Suprapubic skin (tissue), 4 donors: Measurements from ENCODE around the gene FLT1. TPM values are rescaled to one million over a fixed set of nuclear protein-coding genes. Genes with fewer than 3 reads are reported as not detected.

Source experiments
- DNase-seq, 2 donors: peaks; one replicate each; pipeline ENCODE4 v3.0.0-alpha.2; 2019; ENCODE audit warnings: low spot score in 2 of 2
- H3K27ac ChIP-seq: fragments of 200-600 bp; sonication (generic); one replicate; pipeline ENCODE4 v1.5.1; 2019
- H3K27me3 ChIP-seq: fragments of 200-600 bp; sonication (generic); one replicate; pipeline ENCODE4 v1.5.1; 2019
- H3K36me3 ChIP-seq: fragments of 200-600 bp; sonication (generic); one replicate; pipeline ENCODE4 v1.5.1; 2019
- H3K4me1 ChIP-seq: fragments of 200-600 bp; sonication (generic); one replicate; pipeline ENCODE4 v1.5.1; 2019
- H3K4me3 ChIP-seq: fragments of 200-600 bp; sonication (generic); one replicate; pipeline ENCODE4 v1.5.1; 2019; ENCODE audit warnings: mild to moderate bottlenecking
- H3K9me3 ChIP-seq: fragments of 200-600 bp; sonication (generic); one replicate; pipeline ENCODE4 v1.5.1; 2019
- EP300 ChIP-seq: sonication (generic); formaldehyde crosslinking; IDR thresholded peaks from one replicate; pipeline ENCODE4 v1.6.1; 2017; ENCODE audit warnings: antibody characterized with exemption
- POLR2A ChIP-seq, 2 donors: fragments of 450-650 bp; IDR thresholded peaks; one replicate each; pipeline ENCODE4 v1.6.1; 2017; ENCODE audit warnings: antibody characterized with exemption in 2 of 2, mild to moderate bottlenecking in 2 of 2, moderate library complexity in 2 of 2
- POLR2AphosphoS5 ChIP-seq, 3 donors: sonication (generic); formaldehyde crosslinking; IDR thresholded peaks; one replicate each; pipeline ENCODE4 v1.6.1; 2017; ENCODE audit warnings: antibody characterized with exemption in 3 of 3
- WGBS: methylation state at CpG from one replicate; pipeline ENCODE4 v1.1.5; 2018; 5-methylcytosine and 5-hydroxymethylcytosine counted together
- total RNA-seq, 4 donors: library from RNA; depleted of rRNA; stranded (reverse); fragments of >200 nt; gene quantifications; one replicate each; pipeline ENCODE4 v1.1.0, GENCODE V29; 2016
- TF ChIP-seq, protein P1 (sequence below), 2 donors: fragments of 200-600 bp in 1 of 2; fragments of 450-650 bp in 1 of 2; sonication (generic) in 1 of 2; IDR thresholded peaks; one replicate each; pipeline ENCODE4 v1.5.1; 2016 to 2019; ENCODE audit warnings: antibody characterized with exemption in 2 of 2, mild to moderate bottlenecking in 1 of 2, moderate library complexity in 1 of 2

Gene FLT1
- total RNA-seq, 4 donors from 2014 or later: 3.8 to 14.2 (median 6.8) TPM

DNA sequence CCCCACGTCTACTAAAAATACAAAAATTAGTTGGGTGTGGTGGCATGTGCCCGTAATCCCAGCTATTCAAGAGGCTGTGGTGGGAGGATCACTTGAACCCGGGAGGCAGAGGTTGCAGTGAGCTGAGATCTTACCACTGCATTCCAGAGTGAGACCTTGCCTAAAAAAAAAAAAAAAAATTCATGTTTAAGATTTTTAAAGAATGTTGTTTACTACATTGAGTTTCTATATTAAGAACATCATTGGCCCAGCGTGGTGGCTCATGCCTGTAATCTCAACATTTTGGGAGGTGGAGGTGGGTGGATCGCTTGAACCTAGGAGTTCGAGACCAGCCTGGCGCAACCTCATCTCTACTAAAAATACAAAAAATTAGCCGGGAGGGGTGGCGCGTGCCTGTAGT, 31.9 kb upstream of the FLT1 start:
- H3K9me3 ChIP-seq: no peaks in the 10 kb centered on the region
- no peak overlapping the region for H3K4me3 ChIP-seq
- H3K27me3 ChIP-seq: peaks cover 40% of the 10 kb centered on the region
- no peak for DNase-seq
- H3K4me1 ChIP-seq: peaks cover 12% of the 10 kb centered on the region
- no peak for TF ChIP-seq POLR2A (IDR thresholded peaks at IDR 0.05)
- TF ChIP-seq EP300: no peak
- H3K36me3 ChIP-seq: no peaks in the 10 kb centered on the region
- no peak overlapping the region for H3K27ac ChIP-seq
- 70% methylated on average over 10 of the region's 10 CpGs for WGBS

DNA sequence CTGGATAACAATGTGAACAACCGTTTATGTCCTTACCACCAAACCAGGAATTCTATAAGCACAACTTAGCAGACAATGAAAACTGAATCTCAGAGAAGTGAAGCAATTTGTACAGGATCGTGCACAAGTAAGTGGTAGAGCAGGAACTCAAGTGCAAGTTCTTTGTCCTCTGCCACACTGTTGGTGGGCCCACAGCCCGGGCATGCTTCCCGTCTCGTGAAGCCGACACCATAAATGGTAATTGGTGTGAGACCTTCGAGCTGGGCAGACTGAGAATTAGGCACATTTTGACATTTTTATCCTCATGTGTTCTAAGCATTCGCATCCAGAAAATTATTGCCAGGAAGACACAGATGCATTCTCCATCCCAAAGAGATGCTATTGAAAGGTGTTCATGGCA, 27.9 kb upstream of the FLT1 start:
- no peak for DNase-seq
- no peak overlapping the region for H3K27ac ChIP-seq
- H3K36me3 ChIP-seq: no peaks in the 10 kb centered on the region
- H3K4me1 ChIP-seq: no peaks in the 10 kb centered on the region
- peaks cover 8% of the 10 kb centered on the region for H3K27me3 ChIP-seq
- H3K9me3 ChIP-seq: no peaks in the 10 kb centered on the region
- H3K4me3 ChIP-seq: no peak overlapping the region
- WGBS: 90% methylated on average over 8 of the region's 8 CpGs
- TF ChIP-seq POLR2AphosphoS5 (IDR thresholded peaks at IDR 0.05): no peak

DNA sequence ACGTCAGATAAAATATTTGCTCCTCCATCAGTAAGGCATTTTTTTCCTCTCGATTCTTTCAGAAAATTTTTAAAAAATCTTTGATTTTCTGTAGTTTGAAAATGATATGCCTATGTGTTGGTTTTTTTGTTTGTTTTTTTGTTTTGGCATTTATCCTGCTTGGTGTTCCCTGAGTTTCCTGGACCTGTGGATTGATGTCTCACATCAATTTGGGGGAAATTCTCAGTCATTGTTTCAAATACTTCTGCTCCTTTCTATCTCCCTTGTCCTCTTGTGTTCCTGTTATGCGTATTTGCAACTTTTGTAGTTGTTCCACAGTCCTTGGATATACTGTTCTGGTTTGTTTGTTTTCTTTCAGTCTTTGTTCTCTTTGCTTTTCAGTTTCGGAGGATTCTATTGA, 18.8 kb upstream of the FLT1 start:
- Histone ChIP-seq H3K27me3 (peaks cover 9% of the 10 kb centered on the region), H3K4me3 (no peak overlapping the region), H3K9me3 (no peaks in the 10 kb centered on the region), H3K27ac (no peak overlapping the region), H3K36me3 (no peaks in the 10 kb centered on the region), H3K4me1 (no peaks in the 10 kb centered on the region)
- DNase-seq: no peak
- 91% methylated on average over 4 of the region's 4 CpGs for WGBS
- TF ChIP-seq POLR2A (IDR thresholded peaks at IDR 0.05) (no peak), EP300 (no peak), POLR2AphosphoS5 (IDR thresholded peaks at IDR 0.05) (no peak)
- TF ChIP-seq, protein P1, sequence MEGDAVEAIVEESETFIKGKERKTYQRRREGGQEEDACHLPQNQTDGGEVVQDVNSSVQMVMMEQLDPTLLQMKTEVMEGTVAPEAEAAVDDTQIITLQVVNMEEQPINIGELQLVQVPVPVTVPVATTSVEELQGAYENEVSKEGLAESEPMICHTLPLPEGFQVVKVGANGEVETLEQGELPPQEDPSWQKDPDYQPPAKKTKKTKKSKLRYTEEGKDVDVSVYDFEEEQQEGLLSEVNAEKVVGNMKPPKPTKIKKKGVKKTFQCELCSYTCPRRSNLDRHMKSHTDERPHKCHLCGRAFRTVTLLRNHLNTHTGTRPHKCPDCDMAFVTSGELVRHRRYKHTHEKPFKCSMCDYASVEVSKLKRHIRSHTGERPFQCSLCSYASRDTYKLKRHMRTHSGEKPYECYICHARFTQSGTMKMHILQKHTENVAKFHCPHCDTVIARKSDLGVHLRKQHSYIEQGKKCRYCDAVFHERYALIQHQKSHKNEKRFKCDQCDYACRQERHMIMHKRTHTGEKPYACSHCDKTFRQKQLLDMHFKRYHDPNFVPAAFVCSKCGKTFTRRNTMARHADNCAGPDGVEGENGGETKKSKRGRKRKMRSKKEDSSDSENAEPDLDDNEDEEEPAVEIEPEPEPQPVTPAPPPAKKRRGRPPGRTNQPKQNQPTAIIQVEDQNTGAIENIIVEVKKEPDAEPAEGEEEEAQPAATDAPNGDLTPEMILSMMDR (IDR thresholded peaks at IDR 0.05): no peak

DNA sequence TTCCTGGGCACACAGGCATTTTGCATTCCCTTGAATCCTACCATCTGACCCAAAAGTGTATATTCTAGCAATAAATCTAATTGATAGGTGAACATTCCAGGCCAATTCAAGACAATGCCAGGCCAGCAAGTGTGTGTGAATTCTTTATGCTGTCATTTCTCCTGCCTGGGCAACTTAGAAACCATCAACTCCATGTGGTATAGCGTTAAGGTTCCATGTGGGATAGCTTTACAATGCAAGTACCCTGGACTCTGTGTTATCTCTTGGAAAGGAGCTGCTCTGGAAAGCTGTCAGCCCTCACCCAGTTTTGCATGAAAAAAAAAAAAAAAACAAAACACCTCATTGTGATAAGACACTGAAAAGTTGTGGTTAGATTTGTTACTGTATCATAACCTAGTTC, 15.6 kb upstream of the FLT1 start:
- 59% methylated on average over 1 of the region's 1 CpG for WGBS
- Histone ChIP-seq H3K4me1 (no peaks in the 10 kb centered on the region), H3K27me3 (peaks cover 9% of the 10 kb centered on the region), H3K9me3 (no peaks in the 10 kb centered on the region), H3K4me3 (no peak overlapping the region), H3K27ac (no peak overlapping the region), H3K36me3 (no peaks in the 10 kb centered on the region)
- no peak for DNase-seq
- TF ChIP-seq POLR2AphosphoS5 (IDR thresholded peaks at IDR 0.05) (no peak), POLR2A (IDR thresholded peaks at IDR 0.05) (no peak), EP300 (no peak)
- TF ChIP-seq, protein P1 (IDR thresholded peaks at IDR 0.05): no peak

DNA sequence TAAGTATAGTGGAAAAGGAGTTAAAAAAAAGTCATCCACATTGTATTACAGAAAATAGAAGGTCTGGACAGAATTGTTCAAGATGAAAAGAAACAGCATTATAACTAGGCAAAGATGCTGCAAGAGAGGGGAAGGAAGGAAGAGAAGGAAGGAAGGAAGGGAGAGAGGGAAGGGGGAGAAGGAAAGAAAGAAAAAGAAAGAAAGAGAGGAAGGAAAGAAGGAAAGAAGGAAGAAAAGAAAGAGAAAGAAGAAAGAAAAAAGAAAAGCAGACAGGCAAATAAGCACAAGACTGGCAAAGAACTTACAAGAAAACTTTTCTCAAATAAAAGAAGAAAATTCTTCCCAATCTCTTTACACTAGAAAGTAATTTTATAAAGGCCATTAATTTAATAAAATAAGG, 15.1 kb upstream of the FLT1 start:
- no peak overlapping the region for H3K4me3 ChIP-seq
- no peaks in the 10 kb centered on the region for H3K4me1 ChIP-seq
- H3K27ac ChIP-seq: no peak overlapping the region
- peaks cover 4% of the 10 kb centered on the region for H3K27me3 ChIP-seq
- no peaks in the 10 kb centered on the region for H3K36me3 ChIP-seq
- DNase-seq: no peak
- no peaks in the 10 kb centered on the region for H3K9me3 ChIP-seq
- TF ChIP-seq EP300 (no peak), POLR2A (IDR thresholded peaks at IDR 0.05) (no peak), POLR2AphosphoS5 (IDR thresholded peaks at IDR 0.05) (no peak)
- TF ChIP-seq, protein P1 (IDR thresholded peaks at IDR 0.05): no peak

DNA sequence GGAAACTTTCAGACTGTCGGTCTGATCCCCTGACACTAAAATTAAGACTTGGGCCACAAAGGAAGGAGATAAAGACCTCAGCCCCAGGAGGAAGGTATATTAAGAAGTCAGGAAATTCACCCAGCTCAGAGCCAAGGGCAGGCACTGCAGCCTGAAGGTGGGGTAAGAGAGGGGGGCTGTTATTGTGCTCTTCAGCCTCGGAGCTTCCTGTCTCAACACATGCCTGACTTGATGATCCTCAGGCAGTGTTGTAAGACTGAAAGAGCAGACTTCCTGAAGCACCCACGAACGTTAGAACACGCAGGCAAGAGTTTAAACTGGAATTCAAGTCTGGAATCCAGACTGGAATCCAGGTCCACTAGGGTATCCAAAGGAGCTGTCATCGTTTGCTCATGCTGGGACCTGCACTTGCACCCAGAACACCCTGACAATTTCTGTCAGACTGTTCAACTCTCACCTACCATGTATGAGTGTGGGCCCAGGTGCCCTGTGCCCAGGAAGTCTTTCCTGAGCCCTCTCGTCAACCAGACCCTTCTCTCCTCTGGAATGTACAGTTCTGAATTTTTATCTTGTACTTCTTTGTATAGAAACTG, 10.7 kb upstream of the FLT1 start:
- no peak overlapping the region for H3K27ac ChIP-seq
- H3K9me3 ChIP-seq: no peaks in the 10 kb centered on the region
- H3K27me3 ChIP-seq: no peaks in the 10 kb centered on the region
- no peak overlapping the region for H3K4me3 ChIP-seq
- no peaks in the 10 kb centered on the region for H3K4me1 ChIP-seq
- TF ChIP-seq POLR2A (IDR thresholded peaks at IDR 0.05) (no peak), POLR2AphosphoS5 (IDR thresholded peaks at IDR 0.05) (no peak), EP300 (no peak)
- TF ChIP-seq, protein P1 (IDR thresholded peaks at IDR 0.05): no peak
- DNase-seq: no peak
- no peaks in the 10 kb centered on the region for H3K36me3 ChIP-seq
- WGBS: 48% methylated on average over 7 of the region's 7 CpGs
